SK-N-SH (cell line): ENCODE results near the gene FADS2. TPM values are rescaled to one million over a fixed set of nuclear protein-coding genes. Genes with fewer than 3 reads are reported as not detected.

ENCODE experiments used
- CTCF ChIA-PET: fragments of 300-600, 350-600 bp; formaldehyde crosslinking; extraction: SDS; loops from one replicate; lab custom pipeline; 2021; lab: Yijun Ruan, JAX
- POLR2A ChIA-PET: fragments of 350-600 bp; sonication (Branson Sonifier 250); formaldehyde crosslinking; extraction: SDS; loops from one replicate; lab custom pipeline; 2020; ENCODE audit warnings: antibody characterized with exemption, inconsistent platforms; lab: Yijun Ruan, JAX
- DNase-seq: peaks from one replicate; pipeline ENCODE4 v3.0.0; 2012
- H2AFZ ChIP-seq: fragments of 200-600 bp; sonication (generic); 2 replicates; pipeline ENCODE4 v1.8.1; 2016; ENCODE audit warnings: antibody characterized with exemption, mild to moderate bottlenecking, low read depth
- H3F3A ChIP-seq: fragments of 200-600 bp; sonication (generic); replicated peaks from 2 replicates; pipeline ENCODE3; 2016; ENCODE audit warnings: antibody characterized with exemption, mild to moderate bottlenecking; ENCODE audit not compliant: insufficient read depth
- H3K27ac ChIP-seq, 2 experiments: fragments of 200-500 bp in 1 of 2; fragments of 200-600 bp in 1 of 2; sonication (Bioruptor generic) in 1 of 2; sonication (generic), shearing (Covaris generic) in 1 of 2; 2 replicates each; pipeline versions ENCODE4 v1.5.1 to v1.6.1; 2014 to 2016; ENCODE audit warnings: low read depth in 2 of 2, inconsistent platforms in 1 of 2, low read length in 1 of 2, mild to moderate bottlenecking in 1 of 2, mixed read lengths in 1 of 2
- H3K27me3 ChIP-seq: fragments of 200-600 bp; sonication (generic), shearing (Covaris generic); 2 replicates; pipeline ENCODE4 v1.6.1; 2016; ENCODE audit warnings: mixed run types; ENCODE audit not compliant: insufficient read depth
- H3K36me3 ChIP-seq, 2 experiments: fragments of 200-500 bp in 1 of 2; fragments of 200-600 bp in 1 of 2; sonication (Bioruptor generic) in 1 of 2; sonication (generic) in 1 of 2; replicated peaks in 1 of 2; 2 replicates each; pipeline versions ENCODE3 to v1.5.1; 2014 to 2016; ENCODE audit warnings: low read length in 1 of 2, mild to moderate bottlenecking in 1 of 2; ENCODE audit not compliant: insufficient read depth in 2 of 2, control insufficient read depth in 1 of 2
- H3K4me1 ChIP-seq, 2 experiments: fragments of 200-500 bp in 1 of 2; fragments of 200-600 bp in 1 of 2; sonication (Bioruptor generic) in 1 of 2; sonication (generic), shearing (Covaris generic) in 1 of 2; 2 replicates each; pipeline versions ENCODE4 v1.5.1 to v1.6.1; 2014 to 2016; ENCODE audit warnings: low read depth in 1 of 2, low read length in 1 of 2, mixed run types in 1 of 2; ENCODE audit not compliant: insufficient read depth in 2 of 2, control insufficient read depth in 1 of 2
- H3K4me2 ChIP-seq: fragments of 200-600 bp; sonication (generic), shearing (Covaris generic); 2 replicates; pipeline ENCODE4 v1.6.1; 2017; ENCODE audit warnings: mixed run types
- H3K4me3 ChIP-seq, 2 experiments: fragments of 200-500 bp in 1 of 2; fragments of 200-600 bp in 1 of 2; sonication (Bioruptor generic) in 1 of 2; sonication (generic), shearing (Covaris generic) in 1 of 2; 2 replicates each; pipeline versions ENCODE4 v1.5.1 to v1.8.1; 2014 to 2016; ENCODE audit warnings: low read depth in 2 of 2, inconsistent platforms in 1 of 2, low read length in 1 of 2, mild to moderate bottlenecking in 1 of 2, mixed read lengths in 1 of 2, moderate library complexity in 1 of 2
- H3K79me2 ChIP-seq: fragments of 200-600 bp; sonication (generic); 2 replicates; pipeline ENCODE4 v1.8.1; 2017; ENCODE audit warnings: mild to moderate bottlenecking; ENCODE audit not compliant: insufficient read depth
- H3K9ac ChIP-seq: fragments of 200-600 bp; sonication (generic); 2 replicates; pipeline ENCODE4 v1.6.1; 2017; ENCODE audit warnings: mixed run types
- H3K9me2 ChIP-seq: fragments of 200-600 bp; sonication (generic); 2 replicates; pipeline ENCODE4 v1.6.1; 2017; ENCODE audit warnings: mixed run types
- H3K9me3 ChIP-seq: fragments of 200-600 bp; sonication (generic); 2 replicates; pipeline ENCODE4 v1.6.1; 2017; ENCODE audit warnings: mixed run types, mild to moderate bottlenecking, moderate library complexity
- H4K20me1 ChIP-seq: fragments of 200-600 bp; sonication (generic); 2 replicates; pipeline ENCODE4 v1.6.1; 2017; ENCODE audit warnings: mild to moderate bottlenecking, mixed run types; ENCODE audit not compliant: insufficient read depth
- EP300 ChIP-seq, 2 experiments: IDR thresholded peaks; 2 replicates each; pipeline versions ENCODE4 v1.4.0 to v1.6.1; 2012; ENCODE audit warnings: borderline replicate concordance in 1 of 2, low read depth in 1 of 2, low read length in 1 of 2
- EZH2phosphoT487 ChIP-seq: fragments of 200-600 bp; sonication (generic); IDR thresholded peaks from 2 replicates; pipeline ENCODE4 v1.6.1; 2017; ENCODE audit warnings: low read depth, mixed run types, mild to moderate bottlenecking, antibody characterized with exemption, moderate library complexity, borderline replicate concordance
- FOSL2 ChIP-seq: IDR thresholded peaks from 2 replicates; pipeline ENCODE4 v1.4.0; 2012; ENCODE audit warnings: low read depth, mild to moderate bottlenecking, moderate library complexity, borderline replicate concordance
- FOXJ3 ChIP-seq: sonication (generic); formaldehyde crosslinking; IDR thresholded peaks from 2 replicates; pipeline ENCODE4 v1.5.1; 2020; ENCODE audit warnings: mild to moderate bottlenecking, missing genetic modification reagents
- GABPA ChIP-seq: IDR thresholded peaks from 2 replicates; pipeline ENCODE4 v1.4.0; 2012; ENCODE audit warnings: low read depth, mild to moderate bottlenecking
- IRF3 ChIP-seq: fragments of 150-350 bp; IDR thresholded peaks from 2 replicates; pipeline ENCODE4 v1.6.1; 2016; ENCODE audit warnings: mild to moderate bottlenecking, low read depth, low read length
- JUND ChIP-seq: IDR thresholded peaks from 2 replicates; pipeline ENCODE4 v1.4.0; 2012
- MAX ChIP-seq: IDR thresholded peaks from 2 replicates; pipeline ENCODE4 v1.4.0; 2012; ENCODE audit warnings: low read depth
- MXI1 ChIP-seq: IDR thresholded peaks from 2 replicates; pipeline ENCODE4 v1.6.1; 2012; ENCODE audit warnings: mild to moderate bottlenecking, low read depth, low read length, improper control_type of control experiment
- RXRA ChIP-seq: IDR thresholded peaks from 2 replicates; pipeline ENCODE4 v1.4.0; 2012; ENCODE audit warnings: low read depth, mild to moderate bottlenecking, borderline replicate concordance
- SIN3A ChIP-seq: IDR thresholded peaks from 2 replicates; pipeline ENCODE4 v1.6.1; 2012; ENCODE audit warnings: low read depth, mild to moderate bottlenecking, low read length, moderate library complexity, borderline replicate concordance
- SMC3 ChIP-seq: IDR thresholded peaks from 2 replicates; pipeline ENCODE4 v1.6.1; 2012; ENCODE audit warnings: low read depth, low read length, improper control_type of control experiment
- TAF1 ChIP-seq: IDR thresholded peaks from 2 replicates; pipeline ENCODE4 v1.6.1; 2012; ENCODE audit warnings: low read depth, mild to moderate bottlenecking, low read length, moderate library complexity, borderline replicate concordance
- WGBS: methylation state at CpG from one replicate; pipeline ENCODE4 v1.1.6; 2017; ENCODE audit warnings: low lambda C conversion rate; 5-methylcytosine and 5-hydroxymethylcytosine counted together
- polyA plus RNA-seq, 3 experiments: library from polyadenylated mRNA; depleted of rRNA; stranded (reverse); fragments of >200 nt; gene quantifications; 2 replicates each; pipeline ENCODE4 v1.2.3, GENCODE V29; 2012
- TF ChIP-seq, protein P1 (sequence below): fragments of 150-350 bp; IDR thresholded peaks from 2 replicates; pipeline ENCODE4 v1.6.1; 2017; ENCODE audit warnings: antibody characterized with exemption, low read length, low read depth, borderline replicate concordance
- TF ChIP-seq, protein P2 (sequence below): IDR thresholded peaks from 2 replicates; pipeline ENCODE4 v1.4.0; 2012; ENCODE audit warnings: low read depth, borderline replicate concordance

FADS2 gene
- polyA plus RNA-seq, 1 of the 3 experiments (the other 2 are of a cell fraction): 67.8 TPM

DNA sequence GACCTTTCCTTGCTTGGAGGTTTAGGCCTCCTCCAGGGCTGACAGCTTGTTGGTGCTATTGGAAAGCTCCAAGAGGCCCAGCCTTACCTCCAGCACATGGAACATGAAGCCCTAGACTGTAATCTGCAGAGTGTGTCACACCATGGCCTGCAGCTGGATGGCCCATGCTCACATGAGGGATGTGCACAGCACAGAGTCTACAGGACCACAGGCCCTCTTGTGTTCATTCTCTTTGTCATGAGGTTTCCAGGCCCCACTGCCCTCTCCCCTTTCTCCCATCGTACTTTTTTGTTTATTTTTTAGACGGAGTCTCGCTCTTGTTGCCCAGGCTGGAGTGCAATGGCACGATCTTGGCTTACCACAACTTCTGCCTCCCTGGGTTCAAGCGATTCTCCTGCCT, 21.3 kb upstream of the FADS2 start:
- Histone ChIP-seq H2AFZ (no peak overlapping the region), H3K9me2 (no peaks in the 10 kb centered on the region), H4K20me1 (no peaks in the 10 kb centered on the region), H3K9me3 (no peaks in the 10 kb centered on the region), H3K27ac (no peak overlapping the region), H3K9ac (no peak overlapping the region), H3K4me3 (no peak overlapping the region), H3K36me3 (peaks cover 18 to 69% of the 10 kb centered on the region in 2 experiments), H3K4me1 (no peaks in the 10 kb centered on the region), H3K4me2 (no peak overlapping the region), H3K79me2 (no peaks in the 10 kb centered on the region; the same call in 1 of the 2 replicates), H3K27me3 (no peaks in the 10 kb centered on the region), H3F3A (no peaks in the 10 kb centered on the region)
- no peak for DNase-seq
- TF ChIP-seq SMC3: no peak
- 90% methylated on average over 5 of the region's 5 CpGs for WGBS
- POLR2A ChIA-PET: interaction anchor here (0.9 kb wide), 1 partner anchor 9 kb away, joined by 3 read pairs; no protein-coding TSS in a partner anchor
- CTCF ChIA-PET: interaction anchor here (1.2 to 3.5 kb wide), 10 partner anchors 7 to 301 kb away, joined by 3 to 21 read pairs (median 8); partner anchors contain the start of gene FADS2

DNA sequence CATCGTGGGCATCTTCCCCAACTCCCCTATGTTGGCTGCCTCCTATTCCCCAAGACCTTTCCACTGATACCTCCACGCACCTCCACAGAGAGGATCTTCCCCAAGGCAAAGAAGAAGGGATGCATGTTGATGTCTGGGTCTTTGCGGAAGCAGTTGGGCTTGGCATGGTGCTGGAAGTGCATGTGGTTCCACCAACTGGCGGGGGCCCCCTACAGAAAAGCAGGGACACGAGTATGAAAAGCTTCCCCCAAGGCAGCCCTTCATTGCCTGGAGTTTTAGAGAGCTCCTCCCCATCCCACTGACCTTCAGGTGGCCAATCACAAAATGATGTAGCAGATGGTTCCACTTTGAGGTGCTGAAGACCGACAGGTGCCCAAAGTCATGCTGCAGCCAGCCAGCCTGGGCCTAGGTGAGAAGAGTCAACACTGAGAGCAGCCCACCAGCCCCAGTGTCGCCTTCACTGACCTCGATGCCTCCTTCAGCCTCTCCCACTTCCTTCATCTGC, 17.4 kb upstream of the FADS2 start:
- WGBS: 97% methylated on average over 8 of the region's 8 CpGs

DNA sequence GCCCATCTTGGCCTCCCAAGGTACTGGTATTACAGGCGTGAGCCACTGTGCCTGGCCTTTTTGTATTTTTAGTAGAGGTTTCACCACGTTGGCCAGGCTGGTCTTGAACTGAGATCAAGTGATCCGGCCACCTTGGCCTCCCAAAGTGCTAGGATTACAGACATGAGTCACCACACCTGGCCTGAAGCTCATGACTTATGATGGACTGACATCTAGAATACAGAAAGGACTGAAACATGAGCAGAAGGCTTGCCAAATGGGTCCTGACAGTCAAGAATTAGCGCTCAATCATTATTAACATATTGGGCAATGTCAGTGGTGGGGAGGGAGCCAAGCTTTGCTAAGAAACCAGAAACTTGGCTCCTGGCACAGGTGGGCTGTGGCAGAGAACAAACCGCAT, 16.3 kb upstream of the FADS2 start:
- POLR2A ChIA-PET: no interaction called here
- CTCF ChIA-PET: interaction anchor here (0.9 to 10.5 kb wide), 3 partner anchors 17 to 296 kb away, joined by 3 to 149 read pairs (median 12); partner anchors contain the start of genes FEN1 and TMEM258
- H3K4me1 ChIP-seq: peaks cover 0 to 8% of the 10 kb centered on the region in 2 experiments; a peak in 1 of 4 replicates
- no peak overlapping the region for H2AFZ ChIP-seq
- 100% methylated on average over 5 of the region's 5 CpGs for WGBS
- no peak overlapping the region for H3K9ac ChIP-seq
- H3K79me2 ChIP-seq: peaks cover 16% of the 10 kb centered on the region; the same call in 1 of the 2 replicates
- no peak overlapping the region for H3K4me2 ChIP-seq
- H3F3A ChIP-seq: peaks cover 18% of the 10 kb centered on the region
- no peak for DNase-seq
- H3K4me3 ChIP-seq: no peak overlapping the region
- no peaks in the 10 kb centered on the region for H3K27me3 ChIP-seq
- H4K20me1 ChIP-seq: no peaks in the 10 kb centered on the region
- peaks cover 12 to 44% of the 10 kb centered on the region in 2 experiments for H3K36me3 ChIP-seq
- H3K9me3 ChIP-seq: no peaks in the 10 kb centered on the region
- no peak overlapping the region for H3K27ac ChIP-seq
- no peaks in the 10 kb centered on the region for H3K9me2 ChIP-seq
- no peak for TF ChIP-seq EZH2phosphoT487
- TF ChIP-seq MAX: no peak
- TF ChIP-seq RXRA: no peak
- TF ChIP-seq EP300 (IDR thresholded peaks at IDR 0.05; ENCODE audit: borderline replicate concordance in 1 of 2, low read depth in 1 of 2, low read length in 1 of 2): no peak
- no peak for TF ChIP-seq MXI1
- no peak for TF ChIP-seq JUND
- TF ChIP-seq, protein P1, sequence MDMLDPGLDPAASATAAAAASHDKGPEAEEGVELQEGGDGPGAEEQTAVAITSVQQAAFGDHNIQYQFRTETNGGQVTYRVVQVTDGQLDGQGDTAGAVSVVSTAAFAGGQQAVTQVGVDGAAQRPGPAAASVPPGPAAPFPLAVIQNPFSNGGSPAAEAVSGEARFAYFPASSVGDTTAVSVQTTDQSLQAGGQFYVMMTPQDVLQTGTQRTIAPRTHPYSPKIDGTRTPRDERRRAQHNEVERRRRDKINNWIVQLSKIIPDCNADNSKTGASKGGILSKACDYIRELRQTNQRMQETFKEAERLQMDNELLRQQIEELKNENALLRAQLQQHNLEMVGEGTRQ: no peak
- TF ChIP-seq, protein P2, sequence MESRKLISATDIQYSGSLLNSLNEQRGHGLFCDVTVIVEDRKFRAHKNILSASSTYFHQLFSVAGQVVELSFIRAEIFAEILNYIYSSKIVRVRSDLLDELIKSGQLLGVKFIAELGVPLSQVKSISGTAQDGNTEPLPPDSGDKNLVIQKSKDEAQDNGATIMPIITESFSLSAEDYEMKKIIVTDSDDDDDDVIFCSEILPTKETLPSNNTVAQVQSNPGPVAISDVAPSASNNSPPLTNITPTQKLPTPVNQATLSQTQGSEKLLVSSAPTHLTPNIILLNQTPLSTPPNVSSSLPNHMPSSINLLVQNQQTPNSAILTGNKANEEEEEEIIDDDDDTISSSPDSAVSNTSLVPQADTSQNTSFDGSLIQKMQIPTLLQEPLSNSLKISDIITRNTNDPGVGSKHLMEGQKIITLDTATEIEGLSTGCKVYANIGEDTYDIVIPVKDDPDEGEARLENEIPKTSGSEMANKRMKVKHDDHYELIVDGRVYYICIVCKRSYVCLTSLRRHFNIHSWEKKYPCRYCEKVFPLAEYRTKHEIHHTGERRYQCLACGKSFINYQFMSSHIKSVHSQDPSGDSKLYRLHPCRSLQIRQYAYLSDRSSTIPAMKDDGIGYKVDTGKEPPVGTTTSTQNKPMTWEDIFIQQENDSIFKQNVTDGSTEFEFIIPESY: no peak
- no peak for TF ChIP-seq FOXJ3 (CRISPR knock-in tag)
- no peak for TF ChIP-seq IRF3

More for the DNA sequence above, 17.4 kb upstream of the FADS2 start:
- Histone ChIP-seq H3F3A (peaks cover 10% of the 10 kb centered on the region), H2AFZ (no peak overlapping the region), H3K36me3 (peaks cover 12 to 51% of the 10 kb centered on the region in 2 experiments), H3K4me1 (peaks cover 0 to 8% of the 10 kb centered on the region in 2 experiments; a peak in 1 of 4 replicates), H3K4me3 (no peak overlapping the region), H3K9me3 (no peaks in the 10 kb centered on the region), H3K9me2 (no peaks in the 10 kb centered on the region), H3K27ac (no peak overlapping the region), H4K20me1 (no peaks in the 10 kb centered on the region), H3K79me2 (peaks cover 10% of the 10 kb centered on the region; the same call in 1 of the 2 replicates), H3K9ac (no peak overlapping the region), H3K4me2 (no peak overlapping the region), H3K27me3 (no peaks in the 10 kb centered on the region)
- POLR2A ChIA-PET: no interaction called here
- CTCF ChIA-PET: interaction anchor here (1.0 to 10.5 kb wide), 3 partner anchors 16 to 297 kb away, joined by 5 to 149 read pairs (median 12); partner anchors contain the start of genes FEN1 and TMEM258
- DNase-seq: no peak
- TF ChIP-seq FOSL2 (no peak), JUND (no peak), SIN3A (no peak), GABPA (no peak), EP300 (IDR thresholded peaks at IDR 0.05; ENCODE audit: borderline replicate concordance in 1 of 2, low read depth in 1 of 2, low read length in 1 of 2) (no peak), TAF1 (no peak)
- TF ChIP-seq, protein P1: no peak
